T-helper 1 cell (primary cell): ENCODE data around the gene ULBP3.
"Not testable (repeated sequence)": the region's sequence is repeated elsewhere in the genome, so short reads cannot be mapped to it uniquely, and the experiment has no call there.

ENCODE experiments used
- DNase-seq, 5 donors: peaks; one replicate each; pipeline ENCODE4 v3.0.0-alpha.2; 2012 to 2020

The ULBP3 gene

DNA sequence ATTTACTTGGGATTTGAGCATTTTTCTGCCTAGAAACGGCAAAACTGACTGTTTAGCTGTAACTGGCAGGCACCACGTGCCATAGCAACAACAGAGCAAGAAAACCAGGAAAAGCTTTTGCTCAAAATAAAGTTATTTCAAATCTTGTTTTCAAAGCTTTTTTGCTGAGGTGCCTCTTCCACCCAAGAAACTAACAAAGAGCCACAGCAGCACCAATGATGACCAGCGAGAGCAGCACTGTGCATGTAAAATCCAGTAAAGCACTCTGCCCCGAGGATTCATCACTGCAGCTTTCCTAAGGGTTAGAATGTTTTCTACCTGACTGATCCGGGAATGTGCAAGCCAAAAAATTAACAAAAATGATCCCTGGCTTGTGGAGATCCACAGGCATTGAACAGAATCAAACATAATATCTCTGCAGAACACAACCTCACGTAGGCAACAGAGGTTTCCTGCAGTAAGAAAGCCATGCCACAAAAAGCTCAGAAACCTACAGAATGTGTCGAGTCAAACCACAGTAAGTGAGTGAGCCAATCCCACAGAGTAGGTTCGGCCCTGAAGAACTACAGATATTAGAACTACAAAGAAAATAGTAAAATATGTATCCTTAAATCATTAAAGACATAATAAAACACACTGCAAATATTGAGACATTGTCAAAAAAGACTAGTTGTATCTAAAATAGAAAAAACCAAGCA, 7.4 kb upstream of the ULBP3 start:
- DNase-seq = no peak

DNA sequence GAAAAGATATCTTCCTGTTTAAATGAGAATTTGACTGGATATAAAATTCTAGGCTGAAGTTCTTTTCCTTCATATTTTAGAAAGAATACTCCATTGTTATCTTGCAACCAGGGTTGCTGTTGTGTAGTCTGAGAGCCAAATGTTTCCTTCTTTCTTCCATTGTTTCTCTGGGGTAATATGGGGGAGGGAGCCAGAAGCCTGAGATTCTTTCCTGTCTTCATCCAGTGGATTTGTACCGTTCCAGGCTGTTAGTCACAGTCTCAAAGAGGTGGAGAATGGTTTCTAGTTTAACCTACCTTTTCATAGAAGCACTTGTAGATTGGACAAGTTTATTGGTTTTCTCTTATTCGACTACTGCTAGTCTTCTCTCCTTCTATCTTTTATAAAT, 6.1 kb upstream of the ULBP3 start:
- no peak for DNase-seq

DNA sequence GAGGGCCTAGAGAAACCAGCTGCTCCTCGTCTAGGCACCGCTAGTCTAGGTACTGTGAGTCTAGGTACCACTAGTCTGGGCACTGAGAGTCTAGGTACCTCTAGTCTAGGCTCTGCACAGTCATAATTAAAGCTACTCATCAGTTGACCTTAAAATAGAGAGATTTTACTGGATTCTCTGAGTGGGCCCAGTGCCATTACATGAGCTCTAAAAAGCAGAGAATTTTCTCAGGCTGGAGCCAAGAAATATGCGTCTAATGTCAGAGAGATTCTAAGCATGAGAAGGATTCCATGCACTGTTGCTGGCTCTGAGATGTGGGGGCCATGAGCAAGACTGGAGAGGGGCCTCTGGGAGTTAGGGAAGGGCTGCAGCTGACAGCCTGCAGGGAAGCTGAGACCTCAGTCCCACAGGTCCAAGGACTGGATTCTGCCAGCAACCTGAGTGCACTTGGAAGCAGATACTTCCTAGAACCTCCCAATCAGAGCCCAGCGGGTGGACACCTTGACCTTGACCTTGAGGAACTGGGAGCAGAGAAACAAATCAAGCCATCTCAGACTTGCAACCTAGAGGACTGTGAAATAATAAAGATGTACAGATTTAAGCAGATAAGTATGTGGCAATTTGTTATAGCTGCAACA, 5.6 kb upstream of the ULBP3 start:
- DNase-seq = not testable (repeated sequence)

- DNase-seq = peak in 3 of 5 donors; percentile 17 to 58 (median 26)
These were observed 3.3 kb upstream of the ULBP3 start for GRCh38 chr6:150072201-150072600.

DNA sequence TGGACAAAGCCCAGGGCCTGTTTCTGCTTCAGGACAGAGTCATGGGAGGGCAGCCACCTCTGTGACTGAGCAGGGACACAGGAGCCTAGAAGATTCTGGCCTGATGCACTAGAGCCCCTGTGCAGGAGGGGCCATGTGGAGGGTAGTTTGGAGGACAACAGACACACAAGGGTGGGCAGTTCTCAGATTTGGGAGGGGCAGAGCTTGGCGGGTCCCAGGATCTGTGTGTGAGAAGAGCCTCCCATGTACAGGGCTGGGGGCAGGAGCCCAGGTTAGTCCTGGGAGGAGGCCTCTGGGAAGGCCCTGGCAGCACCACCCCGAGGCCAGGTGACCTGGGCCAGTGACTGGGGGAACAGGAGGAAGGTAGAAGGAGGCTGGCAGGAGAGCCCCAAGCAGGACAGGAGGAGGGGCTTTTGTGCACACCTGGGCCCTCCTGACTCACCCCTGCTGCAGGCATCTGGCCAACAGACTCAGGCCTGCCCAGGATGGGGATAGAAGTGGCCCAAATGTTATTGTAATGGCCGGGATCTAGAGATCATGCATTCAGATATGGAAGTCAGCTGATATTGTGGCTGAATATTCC, 1.4 kb upstream of the ULBP3 start:
- DNase-seq = no peak

DNA sequence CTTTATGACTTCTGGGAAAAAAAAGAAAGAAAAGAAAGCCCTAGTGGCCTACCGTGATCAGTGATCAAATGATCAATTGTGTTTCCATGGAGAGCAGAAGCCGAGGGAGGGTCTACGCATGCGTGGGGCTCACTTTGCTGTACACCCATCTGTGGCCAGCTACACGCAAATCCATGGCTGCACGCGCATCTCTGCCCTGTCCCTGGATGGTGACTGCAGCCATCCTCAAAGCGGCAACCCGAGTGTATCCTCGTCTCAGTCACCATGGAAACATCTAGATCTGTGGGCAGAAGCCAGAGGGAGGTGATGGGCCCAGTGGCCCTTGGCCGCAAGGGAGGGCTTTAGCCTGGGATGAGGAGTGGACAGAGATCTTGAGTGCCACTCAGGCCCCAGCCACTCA, 785 bp upstream of the ULBP3 start:
- DNase-seq = no peak

DNA sequence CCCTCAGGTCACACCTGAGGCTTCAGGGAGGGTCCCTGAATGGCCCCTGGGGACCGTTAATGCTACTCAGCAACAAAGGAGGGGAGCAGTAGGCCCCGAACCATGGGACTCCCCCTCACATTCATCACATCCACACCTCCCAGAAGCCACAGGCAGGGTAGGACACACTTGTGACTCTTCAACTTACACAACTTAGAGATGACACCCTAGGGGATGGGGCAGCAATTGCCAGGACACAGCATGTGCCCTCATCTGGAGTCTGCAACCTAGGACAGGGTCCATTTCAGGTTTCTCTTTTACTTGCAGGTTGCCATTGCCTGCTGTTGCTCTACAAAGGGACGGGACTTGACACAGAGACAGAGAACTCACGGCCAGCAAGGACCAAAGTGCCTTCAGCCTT, 770 bp downstream of the ULBP3 start:
- DNase-seq = peak in 1 of 5 donors; percentile 7

DNA sequence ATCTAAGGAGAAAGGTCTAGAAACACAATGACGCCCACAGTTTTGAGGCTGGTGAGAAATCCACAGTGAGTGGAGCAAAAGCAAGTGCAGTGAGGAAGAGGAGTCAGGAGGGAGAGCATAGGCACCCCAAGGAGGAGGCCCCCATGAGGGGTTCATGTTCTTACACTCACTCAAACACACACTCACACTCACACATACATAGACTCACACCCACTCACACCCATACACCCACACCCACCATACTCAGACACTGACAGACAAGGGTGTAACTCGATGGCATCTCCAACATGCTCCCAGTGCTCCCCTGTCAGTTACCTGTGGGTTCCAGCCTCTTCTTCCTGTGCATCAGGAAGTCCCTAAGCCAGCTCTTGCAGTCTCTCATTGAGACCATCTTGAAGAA, 3.8 kb downstream of the ULBP3 start:
- DNase-seq = no peak

- DNase-seq = no peak
These were observed 5.3 kb downstream of the ULBP3 start for GRCh38 chr6:150063640-150064039.

DNA sequence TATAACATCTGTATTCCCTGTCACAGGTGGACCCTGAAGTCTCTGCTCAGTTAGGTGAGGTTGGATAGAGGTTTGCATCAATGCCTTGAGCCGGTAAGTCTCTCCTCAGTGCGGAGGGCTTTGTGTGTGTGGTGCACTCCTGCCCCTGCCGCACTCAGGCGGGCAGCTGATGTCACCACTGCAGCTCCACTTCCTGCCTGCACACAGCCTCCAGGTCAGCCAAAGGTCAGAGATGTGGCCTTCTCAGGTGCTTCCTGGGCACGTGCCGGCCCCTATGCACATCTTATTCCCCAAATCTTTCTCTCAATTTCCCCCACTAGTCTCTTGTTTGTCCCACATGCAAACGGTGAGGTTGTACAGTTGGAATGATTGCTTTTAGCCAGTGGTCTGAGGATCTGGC, 8.9 kb downstream of the ULBP3 start:
- not testable (repeated sequence) for DNase-seq

DNA sequence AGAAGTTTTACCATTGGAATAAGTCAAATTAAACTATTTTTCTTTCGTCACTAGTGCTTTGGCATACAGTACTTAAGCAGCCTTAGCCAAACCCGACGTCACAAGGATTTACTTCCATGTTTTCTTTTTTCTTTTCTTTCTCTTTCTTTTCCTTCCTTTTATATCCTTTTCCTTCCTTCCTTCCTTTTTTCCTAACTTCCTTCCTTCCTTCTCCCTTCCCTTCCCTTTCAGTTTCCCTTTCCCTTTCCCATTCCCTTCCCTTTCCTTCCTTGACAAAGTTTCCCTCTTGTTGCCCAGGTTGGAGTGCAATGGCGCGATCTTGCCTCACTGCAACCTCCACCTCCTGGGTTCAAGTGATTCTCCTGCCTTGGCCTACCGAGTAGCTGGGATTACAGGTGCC, 9.9 kb downstream of the ULBP3 start:
- no peak for DNase-seq

DNA sequence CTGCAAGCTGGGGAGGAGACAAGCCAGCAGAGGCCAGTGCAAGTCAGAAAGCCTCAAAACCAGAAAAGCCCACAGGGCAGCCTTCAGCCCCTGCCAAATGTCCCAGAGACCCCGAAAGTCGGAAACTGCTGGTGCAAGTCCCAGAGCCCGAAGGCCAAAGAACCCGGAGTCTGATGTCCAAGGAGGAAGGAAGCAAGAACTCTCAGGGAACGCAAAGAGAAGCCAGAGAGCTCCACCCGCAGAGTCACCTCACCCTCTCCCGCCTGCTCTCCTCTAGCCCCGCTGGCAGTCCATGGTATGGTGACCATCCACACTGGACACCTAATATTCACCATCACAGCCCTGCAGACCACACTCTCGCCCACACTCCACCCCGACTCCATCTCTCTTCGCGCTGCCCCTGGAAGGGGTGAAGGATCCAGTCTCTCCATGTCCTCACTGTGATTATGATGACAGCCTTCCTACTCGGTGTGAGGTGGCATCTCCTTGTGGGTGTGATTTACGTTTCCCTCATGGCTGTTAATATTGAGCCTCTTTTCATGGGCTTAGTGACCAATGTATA, 10.6 kb downstream of the ULBP3 start:
- DNase-seq = no peak

DNA sequence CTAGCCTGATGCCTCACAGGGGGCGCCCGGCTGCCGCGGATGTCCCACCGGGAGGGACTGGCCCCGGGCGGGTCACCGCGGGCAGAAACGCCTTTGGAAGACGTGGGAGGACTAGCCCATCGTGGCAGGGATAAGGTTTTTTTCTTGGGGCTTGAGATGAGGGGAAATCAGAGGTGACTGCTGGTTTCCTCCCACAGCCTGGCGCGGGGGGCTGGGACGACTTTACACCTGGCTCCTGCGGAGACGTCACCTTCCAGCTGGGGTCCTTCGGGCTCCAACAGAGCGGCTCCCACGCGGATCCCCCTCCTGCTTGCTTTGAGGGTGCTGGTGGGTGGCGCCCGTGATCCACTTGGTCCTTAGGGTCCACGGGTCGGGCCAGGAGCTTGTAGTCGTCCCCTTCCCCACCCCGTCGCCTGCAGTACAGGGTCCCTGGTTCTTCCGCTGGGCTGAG, 11.4 kb downstream of the ULBP3 start:
- no peak for DNase-seq

DNA sequence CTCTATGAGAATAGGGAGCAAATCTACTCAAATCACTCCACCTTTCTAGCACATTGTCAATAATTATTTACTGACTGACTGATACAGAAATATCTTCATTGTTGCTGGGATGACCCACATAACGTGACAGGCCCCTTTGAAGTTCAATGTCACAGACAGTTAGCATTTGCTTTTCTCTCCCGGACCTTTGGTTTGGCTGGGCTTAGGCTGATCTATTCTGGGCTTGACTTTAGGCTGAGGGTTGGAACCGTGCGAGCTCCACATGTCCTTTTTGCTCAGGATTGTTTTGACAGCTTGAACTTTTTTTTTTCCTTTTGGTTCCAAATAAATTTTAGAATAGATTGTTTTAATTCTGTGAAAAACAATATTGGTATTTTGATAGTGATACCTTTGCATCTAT, 12.0 kb downstream of the ULBP3 start:
- no peak for DNase-seq

DNA sequence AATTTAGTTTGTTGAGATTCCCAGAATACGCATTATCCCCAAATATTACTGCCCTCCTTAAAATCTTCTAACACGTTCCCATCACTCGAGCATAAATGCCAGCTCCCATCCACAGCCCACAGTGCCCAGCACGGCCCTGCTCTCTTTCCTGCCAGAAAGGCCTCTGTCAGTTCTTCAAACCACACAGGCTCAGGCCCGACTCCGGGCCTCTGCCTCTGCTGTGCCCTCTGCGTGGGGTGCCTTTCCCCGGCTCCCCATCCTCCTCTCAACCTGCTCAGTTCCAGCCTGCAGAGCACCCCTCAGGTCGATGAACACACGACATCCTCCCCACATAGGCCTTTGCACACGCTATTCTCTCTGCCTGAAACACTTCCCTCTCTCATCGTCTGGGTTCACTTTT, 12.8 kb downstream of the ULBP3 start:
- DNase-seq = no peak

GRCh38 chr6:150055131-150055530, 13.8 kb downstream of the ULBP3 start:
- no peak for DNase-seq

DNA sequence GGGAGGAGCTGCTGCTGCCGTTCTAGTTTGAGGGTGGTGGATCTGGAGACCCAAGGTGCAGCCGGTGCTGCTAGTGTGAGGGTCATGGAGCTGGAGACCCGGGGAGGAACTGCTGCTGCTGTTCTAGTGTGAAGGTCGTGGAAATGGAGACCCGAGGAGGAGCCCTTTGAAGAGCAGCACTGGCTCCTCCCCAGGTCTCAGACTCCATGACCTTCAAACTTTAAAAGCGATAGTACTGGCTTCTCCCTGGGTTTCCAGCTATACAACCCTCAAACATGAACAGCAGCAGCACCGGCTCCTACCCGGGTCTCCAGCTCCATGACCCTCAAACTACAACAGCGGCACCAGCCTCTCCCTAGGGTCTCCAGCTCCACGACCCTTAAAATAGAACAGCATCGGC, 15.5 kb downstream of the ULBP3 start:
- DNase-seq = no peak

DNA sequence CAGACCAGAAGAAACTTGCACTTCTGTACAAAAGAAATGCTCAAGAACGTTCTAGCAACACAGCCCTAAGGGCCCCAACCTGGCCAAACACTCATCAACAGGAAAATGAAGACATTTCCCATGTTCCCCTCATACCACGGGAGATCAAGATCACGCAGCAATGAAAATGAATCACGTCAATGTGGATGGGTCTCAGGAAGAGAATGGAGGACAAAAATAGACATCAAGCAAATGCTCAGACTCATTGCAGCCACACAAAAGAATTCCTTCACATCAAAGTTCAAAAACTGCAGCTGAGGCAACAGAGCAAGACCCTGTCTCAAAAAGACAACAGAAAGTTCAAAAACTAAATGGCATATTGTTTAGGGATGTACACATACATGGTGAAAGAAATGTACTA, 18.1 kb downstream of the ULBP3 start:
- DNase-seq = no peak

- no peak for DNase-seq
These were observed 20.8 kb downstream of the ULBP3 start for GRCh38 chr6:150048099-150048498.

DNA sequence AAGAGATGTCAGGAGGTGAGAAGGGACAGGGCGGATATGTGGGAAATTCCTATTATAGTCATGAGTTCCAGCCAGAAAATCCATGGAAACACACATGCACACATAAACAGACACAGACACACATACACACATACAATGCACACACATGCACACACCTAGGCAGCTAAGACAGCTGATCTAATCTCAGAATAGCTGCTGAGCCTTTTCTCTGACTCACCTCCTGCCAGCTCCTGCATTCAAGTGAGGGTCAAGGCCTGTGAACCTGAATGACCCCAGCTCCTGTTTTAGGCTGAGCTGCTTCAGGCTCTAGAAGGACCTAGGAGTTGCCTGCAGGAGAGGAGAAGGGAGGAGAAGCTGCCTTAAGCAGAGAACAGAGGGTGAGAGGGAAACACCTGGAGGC, 22.0 kb downstream of the ULBP3 start:
- no peak for DNase-seq

- no peak for DNase-seq
These were observed 24.2 kb downstream of the ULBP3 start for GRCh38 chr6:150044621-150045145.

DNA sequence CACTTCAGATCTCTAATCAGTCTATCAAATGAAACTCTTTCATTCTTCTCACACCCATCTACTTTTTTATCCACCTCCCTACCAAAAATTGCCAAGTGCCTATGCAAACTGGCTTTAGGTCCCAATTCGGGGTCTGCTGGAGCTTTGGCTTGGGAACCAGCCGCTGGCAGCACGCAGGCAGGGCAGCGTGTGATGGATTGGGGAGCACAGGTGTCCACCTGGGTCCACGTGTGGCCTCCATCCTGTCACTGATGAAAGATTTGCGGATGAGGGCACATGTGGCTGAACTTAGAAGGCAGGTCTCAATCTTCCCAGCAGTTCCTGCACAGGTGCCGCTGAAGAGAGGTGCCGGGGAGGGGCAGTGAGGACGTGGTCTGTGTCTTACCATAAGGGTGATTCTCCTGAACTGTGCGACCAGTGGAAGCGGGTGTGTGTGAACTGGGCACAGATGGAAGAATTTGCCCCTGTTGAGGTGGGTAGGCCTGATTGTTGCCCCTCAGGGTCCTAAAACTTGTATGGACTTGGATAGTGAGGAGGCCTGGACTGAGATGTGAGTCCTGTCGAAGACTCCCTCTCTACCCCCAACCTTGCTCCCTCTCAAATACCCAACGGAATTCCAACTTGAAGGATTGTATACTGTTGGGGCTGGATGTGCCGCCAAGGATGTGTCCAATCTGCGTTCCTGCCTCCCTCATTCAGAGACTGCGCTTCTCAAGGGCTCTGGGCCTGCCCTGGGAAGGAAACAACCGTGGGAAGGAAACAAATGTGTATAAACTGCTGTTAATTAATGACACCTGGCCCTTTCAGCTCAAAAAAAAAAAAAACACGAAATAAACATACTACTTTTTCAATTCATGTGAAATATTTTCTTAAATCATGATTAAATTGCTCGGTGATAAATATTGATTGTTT, 25.2 kb downstream of the ULBP3 start:
- no peak for DNase-seq

GRCh38 chr6:150043096-150043495, 25.8 kb downstream of the ULBP3 start:
- no peak for DNase-seq
